ENCODE measurements around the gene MARCHF9. TPM values are rescaled to one million over a fixed set of nuclear protein-coding genes. Genes with fewer than 3 reads are reported as not detected.
"Not testable (repeated sequence)": the region's sequence is repeated elsewhere in the genome, so short reads cannot be mapped to it uniquely, and the experiment has no call there.

MARCHF9 gene
- total RNA-seq, 2 experiments from 2014 or later: 20.9 to 22.5 TPM

DNA sequence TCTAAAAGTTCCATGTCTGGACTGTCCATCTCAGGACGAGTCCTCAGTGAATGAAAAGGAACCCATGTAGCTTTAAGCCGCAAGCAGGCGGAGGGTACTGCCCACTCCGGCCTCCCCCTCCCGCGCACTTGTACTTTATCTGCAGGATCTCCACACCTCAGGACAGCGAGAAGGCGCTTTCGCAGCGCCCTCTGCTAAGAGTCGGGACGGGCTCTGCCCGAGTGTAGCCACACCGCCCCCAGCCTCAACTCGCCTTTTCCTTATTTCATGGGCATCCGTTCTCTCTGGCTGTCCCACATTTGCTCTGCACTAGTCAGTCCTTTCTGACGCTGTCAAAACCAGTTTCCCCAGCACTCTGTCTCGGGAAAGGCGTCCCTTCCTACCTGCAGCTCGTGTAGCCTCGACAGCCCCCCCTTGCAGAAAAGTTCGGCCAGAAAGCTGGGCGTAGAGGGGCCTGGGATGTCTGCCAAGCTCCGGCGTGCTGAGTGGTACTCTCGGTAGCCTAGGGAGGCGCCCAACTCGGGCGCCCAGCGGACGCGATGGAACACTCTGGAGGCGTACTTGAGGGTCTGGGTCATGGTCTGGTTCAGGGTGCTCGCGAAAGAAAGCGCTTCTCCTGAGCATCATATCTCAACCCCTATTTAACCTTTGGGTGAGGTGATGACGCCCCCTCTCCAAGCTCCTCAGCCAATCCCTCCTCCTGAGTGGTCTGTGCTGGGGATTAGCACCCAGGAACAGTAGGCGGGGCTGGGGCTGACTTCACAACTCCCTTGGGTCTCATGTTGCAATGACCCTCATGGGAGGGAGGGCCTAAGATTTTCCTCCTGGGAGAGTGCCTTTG is 11.8 kb downstream of the MARCHF9 start, which contains the start of gene CYP27B1:
CYP27B1 (minus strand) TSS at position 615 of the 841 bp plus-strand sequence; CDS start at position 578, 37 bp downstream.
- ATAC-seq (no peak), DNase-seq (peak; percentile 25)
- Mint-ChIP-seq H3K9me3 (ENCODE audit: low read depth) (no peaks in the 10 kb centered on the region), H3K36me3 (ENCODE audit: low read depth) (peaks cover 52% of the 10 kb centered on the region), H3K4me1 (peaks cover 40% of the 10 kb centered on the region), H3K4me3 (peak within 1 kb of the TSS; percentile 83), H3K27me3 (peaks cover 10% of the 10 kb centered on the region), H3K27ac (peak within 1 kb of the TSS; percentile 63)
- ChIA-PET POLR2A (interaction anchor here (0.7 to 1.6 kb wide), 5 partner anchors 10 to 72 kb away, joined by 3 to 6 read pairs (median 3); no protein-coding TSS in a partner anchor), CTCF (interaction anchor here (0.8 to 3.8 kb wide), 9 partner anchors 8 to 137 kb away, joined by 3 to 54 read pairs (median 3); partner anchors contain the start of gene MARCHF9)
- intact Hi-C loops (cut with DNase I, micrococcal nuclease): no loop called here

GRCh38 chr12:57767305-57767698 is 12.4 kb downstream of the MARCHF9 start:
- H3K36me3 Mint-ChIP-seq (ENCODE audit: low read depth): peaks cover 52% of the 10 kb centered on the region
- DNase-seq (no peak), ATAC-seq (no peak)
- H3K4me1 Mint-ChIP-seq: peaks cover 42% of the 10 kb centered on the region
- no peak overlapping the region for H3K4me3 Mint-ChIP-seq
- intact Hi-C loops (cut with DNase I, micrococcal nuclease): no loop called here
- H3K9me3 Mint-ChIP-seq (ENCODE audit: low read depth): no peaks in the 10 kb centered on the region
- ChIA-PET POLR2A (interaction anchor here (1.5 to 1.6 kb wide), 2 partner anchors 11 to 71 kb away, joined by 3 to 6 read pairs; no protein-coding TSS in a partner anchor), CTCF (interaction anchor here (0.8 to 3.8 kb wide), 7 partner anchors 8 to 138 kb away, joined by 3 to 54 read pairs (median 4); partner anchors contain the start of gene MARCHF9)
- H3K27me3 Mint-ChIP-seq: peaks cover 10% of the 10 kb centered on the region
- no peak overlapping the region for H3K27ac Mint-ChIP-seq

GRCh38 chr12:57767876-57768275 is 13.0 kb downstream of the MARCHF9 start:
- ATAC-seq (no peak), DNase-seq (no peak)
- H3K4me3 Mint-ChIP-seq: no peak overlapping the region
- ChIA-PET POLR2A (interaction anchor here (1.6 kb wide), 1 partner anchor 11 kb away, joined by 6 read pairs; no protein-coding TSS in a partner anchor), CTCF (interaction anchor here (0.8 to 3.8 kb wide), 6 partner anchors 9 to 137 kb away, joined by 3 to 54 read pairs (median 4); partner anchors contain the start of gene MARCHF9)
- H3K27me3 Mint-ChIP-seq: peaks cover 10% of the 10 kb centered on the region
- H3K36me3 Mint-ChIP-seq (ENCODE audit: low read depth): peaks cover 49% of the 10 kb centered on the region
- intact Hi-C loops (cut with DNase I, micrococcal nuclease): no loop called here
- H3K9me3 Mint-ChIP-seq (ENCODE audit: low read depth): no peaks in the 10 kb centered on the region
- no peak overlapping the region for H3K27ac Mint-ChIP-seq
- H3K4me1 Mint-ChIP-seq: peaks cover 43% of the 10 kb centered on the region

DNA sequence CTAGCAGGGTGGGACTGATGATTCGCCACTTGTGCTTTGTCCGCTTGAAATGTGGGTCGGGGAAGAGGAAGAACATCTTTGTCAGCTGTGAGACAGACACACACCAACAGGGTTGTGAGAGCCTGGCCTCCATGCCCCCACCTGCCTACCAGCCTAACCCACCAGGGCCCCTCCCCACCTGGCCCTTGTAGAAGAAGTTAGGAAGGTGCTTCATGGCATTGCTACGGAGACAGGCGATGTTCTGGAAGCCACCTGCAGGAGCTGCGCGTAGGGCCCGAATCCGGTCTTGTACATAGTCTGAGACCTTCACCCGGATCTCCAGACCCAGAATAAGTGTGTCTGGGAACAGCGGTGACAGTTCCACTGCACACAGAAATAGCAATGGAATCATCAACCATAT is 14.7 kb downstream of the MARCHF9 start:
- ChIA-PET POLR2A (no interaction called here), CTCF (interaction anchor here (0.6 to 1.7 kb wide), 4 partner anchors 10 to 81 kb away, joined by 3 to 6 read pairs (median 4); no protein-coding TSS in a partner anchor)
- no peaks in the 10 kb centered on the region for H3K9me3 Mint-ChIP-seq (ENCODE audit: low read depth)
- no peak for DNase-seq
- peak overlapping the region; percentile 4 for H3K4me3 Mint-ChIP-seq
- no peak overlapping the region for H3K27ac Mint-ChIP-seq
- intact Hi-C loops (cut with DNase I, micrococcal nuclease): no loop called here
- H3K27me3 Mint-ChIP-seq: peaks cover 7% of the 10 kb centered on the region
- H3K36me3 Mint-ChIP-seq (ENCODE audit: low read depth): peaks cover 38% of the 10 kb centered on the region
- ATAC-seq: no peak
- H3K4me1 Mint-ChIP-seq: peaks cover 37% of the 10 kb centered on the region

- DNase-seq (no peak), ATAC-seq (no peak)
- H3K4me1 Mint-ChIP-seq: peaks cover 32% of the 10 kb centered on the region
- H3K4me3 Mint-ChIP-seq: peak overlapping the region; percentile 94
- intact Hi-C loops (cut with DNase I, micrococcal nuclease): loop anchor here in 1 of 2 experiments (2.0 kb wide), 1 partner anchor 14 kb away; no protein-coding TSS in a partner anchor
- H3K27me3 Mint-ChIP-seq: peaks cover 7% of the 10 kb centered on the region
- H3K36me3 Mint-ChIP-seq (ENCODE audit: low read depth): peaks cover 39% of the 10 kb centered on the region
- POLR2A ChIA-PET: interaction anchor here (0.7 kb wide), 1 partner anchor 234 kb away, joined by 4 read pairs; no protein-coding TSS in a partner anchor
- CTCF ChIA-PET: interaction anchor here (1.1 to 1.7 kb wide), 2 partner anchors 11 to 14 kb away, joined by 6 read pairs; no protein-coding TSS in a partner anchor
- H3K27ac Mint-ChIP-seq: no peak overlapping the region
- no peaks in the 10 kb centered on the region for H3K9me3 Mint-ChIP-seq (ENCODE audit: low read depth)
Measured at GRCh38 chr12:57770734-57771133, 15.8 kb downstream of the MARCHF9 start.

- no peaks in the 10 kb centered on the region for H3K9me3 Mint-ChIP-seq (ENCODE audit: low read depth)
- DNase-seq (peak; percentile 95), ATAC-seq (peak; percentile 77)
- peaks cover 29% of the 10 kb centered on the region for H3K4me1 Mint-ChIP-seq
- peak overlapping the region; percentile 94 for H3K4me3 Mint-ChIP-seq
- H3K27me3 Mint-ChIP-seq: peaks cover 4% of the 10 kb centered on the region
- POLR2A ChIA-PET: interaction anchor here (0.6 to 1.6 kb wide), 3 partner anchors 8 to 19 kb away, joined by 3 to 5 read pairs (median 4); partner anchors contain the start of genes CDK4 and TSFM
- peaks cover 44% of the 10 kb centered on the region for H3K36me3 Mint-ChIP-seq (ENCODE audit: low read depth)
- H3K27ac Mint-ChIP-seq: peak overlapping the region; percentile 98
- CTCF ChIA-PET: interaction anchor here (0.9 to 1.7 kb wide), 3 partner anchors 12 to 15 kb away, joined by 6 to 11 read pairs (median 6); partner anchors contain the start of gene TSFM
- intact Hi-C loops (cut with DNase I, micrococcal nuclease): loop anchor here in 1 of 2 experiments (2.0 kb wide), 1 partner anchor 15 kb away; no protein-coding TSS in a partner anchor
Measured at GRCh38 chr12:57771236-57771872, 16.5 kb downstream of the MARCHF9 start.

GRCh38 chr12:57771873-57772428 is 17.0 kb downstream of the MARCHF9 start, which contains the start of gene METTL1:
Gene METTL1, minus strand, starts transcription at chr12:57772105. Its CDS starts 22 bp downstream, at chr12:57772083.
- intact Hi-C loops (cut with DNase I, micrococcal nuclease): loop anchor here (1.0 to 2.0 kb wide), 5 partner anchors 10 to 127 kb away; partner anchors contain the start of genes CDK4 (in 2 of the 2) and TSFM (in 2 of the 2)

GRCh38 chr12:57772429-57773322 is 17.8 kb downstream of the MARCHF9 start, which contains the start of gene EEF1AKMT3:
Gene EEF1AKMT3, plus strand, starts transcription at chr12:57772614. Its CDS starts 111 bp downstream, at chr12:57772725.
- Mint-ChIP-seq H3K4me1 (peaks cover 22% of the 10 kb centered on the region), H3K9me3 (ENCODE audit: low read depth) (no peaks in the 10 kb centered on the region), H3K27ac (peak within 1 kb of the TSS; percentile 98), H3K4me3 (peak within 1 kb of the TSS; percentile 94), H3K27me3 (no peaks in the 10 kb centered on the region), H3K36me3 (ENCODE audit: low read depth) (peaks cover 43% of the 10 kb centered on the region)
- CTCF ChIA-PET: interaction anchor here (0.7 to 1.6 kb wide), 8 partner anchors 9 to 1914 kb away, joined by 3 to 11 read pairs (median 5); partner anchors contain the start of genes TSFM and TSPAN31
- intact Hi-C loops (cut with DNase I, micrococcal nuclease): loop anchor here (1.0 to 2.0 kb wide), 4 partner anchors 10 to 126 kb away; partner anchors contain the start of genes CDK4 (in 2 of the 2) and TSFM (in 2 of the 2)
- DNase-seq: peak; percentile 62
- POLR2A ChIA-PET: interaction anchor here (0.6 to 1.6 kb wide), 3 partner anchors 9 to 21 kb away, joined by 3 to 5 read pairs (median 4); partner anchors contain the start of genes CDK4 and TSFM
- ATAC-seq: peak; percentile 22

More at GRCh38 chr12:57771873-57772428, 17.0 kb downstream of the MARCHF9 start, which contains the start of gene METTL1:
- no peaks in the 10 kb centered on the region for H3K9me3 Mint-ChIP-seq (ENCODE audit: low read depth)
- no peaks in the 10 kb centered on the region for H3K27me3 Mint-ChIP-seq
- ChIA-PET CTCF (interaction anchor here (0.7 to 1.6 kb wide), 8 partner anchors 10 to 1915 kb away, joined by 3 to 11 read pairs (median 5); partner anchors contain the start of genes TSFM and TSPAN31), POLR2A (interaction anchor here (0.6 to 1.6 kb wide), 3 partner anchors 9 to 20 kb away, joined by 3 to 5 read pairs (median 4); partner anchors contain the start of genes CDK4 and TSFM)
- peaks cover 23% of the 10 kb centered on the region for H3K4me1 Mint-ChIP-seq
- H3K27ac Mint-ChIP-seq: peak within 1 kb of the TSS; percentile 98
- peak within 1 kb of the TSS; percentile 94 for H3K4me3 Mint-ChIP-seq
- H3K36me3 Mint-ChIP-seq (ENCODE audit: low read depth): peaks cover 41% of the 10 kb centered on the region
- DNase-seq: peak; percentile 97
- ATAC-seq: peak; percentile 89

DNA sequence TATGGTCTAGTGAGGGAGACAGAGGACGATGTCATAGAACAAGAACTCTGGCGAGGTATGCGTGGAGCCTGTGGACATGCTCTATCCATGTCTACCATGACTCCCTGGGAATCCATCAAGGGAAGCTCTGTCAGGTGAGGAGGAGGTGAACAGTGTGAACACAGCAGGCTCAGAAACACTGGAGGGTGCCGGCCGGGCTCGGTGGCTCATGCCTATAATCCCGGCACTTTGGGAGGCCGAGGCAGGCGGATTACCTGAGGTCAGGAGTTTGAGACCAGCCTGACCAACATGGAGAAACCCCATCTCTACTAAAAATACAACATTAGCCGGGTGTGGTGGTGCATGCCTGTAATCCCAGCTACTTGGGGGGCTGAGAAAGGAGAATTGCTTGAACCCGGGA is 19.7 kb downstream of the MARCHF9 start:
- ATAC-seq; H3K27me3 Mint-ChIP-seq; DNase-seq; H3K4me3 Mint-ChIP-seq; H3K27ac Mint-ChIP-seq; intact Hi-C loops (cut with DNase I, micrococcal nuclease); H3K9me3 Mint-ChIP-seq (ENCODE audit: low read depth): not testable (repeated sequence)
- CTCF ChIA-PET: interaction anchor here (0.5 to 1.5 kb wide), 4 partner anchors 8 to 70 kb away, joined by 3 to 5 read pairs (median 4); partner anchors contain the start of gene CYP27B1
- Mint-ChIP-seq H3K36me3 (ENCODE audit: low read depth) (peaks cover 29% of the 10 kb centered on the region), H3K4me1 (peaks cover 24% of the 10 kb centered on the region)
- POLR2A ChIA-PET: interaction anchor here (0.6 kb wide), 2 partner anchors 9 to 167 kb away, joined by 3 to 4 read pairs; no protein-coding TSS in a partner anchor

Data from activated CD4-positive, alpha-beta T cell treated with anti-CD3 and anti-CD28 coated beads for 36 hours (primary cell).